Hypothalamus (tissue), 51 donors: ENCODE results near the gene DYSF.

ENCODE experiments used
- DNase-seq, 51 donors: peaks; one replicate each; lab custom pipeline; 2025; lab: John Stamatoyannopoulos, UW

Gene DYSF

DNA sequence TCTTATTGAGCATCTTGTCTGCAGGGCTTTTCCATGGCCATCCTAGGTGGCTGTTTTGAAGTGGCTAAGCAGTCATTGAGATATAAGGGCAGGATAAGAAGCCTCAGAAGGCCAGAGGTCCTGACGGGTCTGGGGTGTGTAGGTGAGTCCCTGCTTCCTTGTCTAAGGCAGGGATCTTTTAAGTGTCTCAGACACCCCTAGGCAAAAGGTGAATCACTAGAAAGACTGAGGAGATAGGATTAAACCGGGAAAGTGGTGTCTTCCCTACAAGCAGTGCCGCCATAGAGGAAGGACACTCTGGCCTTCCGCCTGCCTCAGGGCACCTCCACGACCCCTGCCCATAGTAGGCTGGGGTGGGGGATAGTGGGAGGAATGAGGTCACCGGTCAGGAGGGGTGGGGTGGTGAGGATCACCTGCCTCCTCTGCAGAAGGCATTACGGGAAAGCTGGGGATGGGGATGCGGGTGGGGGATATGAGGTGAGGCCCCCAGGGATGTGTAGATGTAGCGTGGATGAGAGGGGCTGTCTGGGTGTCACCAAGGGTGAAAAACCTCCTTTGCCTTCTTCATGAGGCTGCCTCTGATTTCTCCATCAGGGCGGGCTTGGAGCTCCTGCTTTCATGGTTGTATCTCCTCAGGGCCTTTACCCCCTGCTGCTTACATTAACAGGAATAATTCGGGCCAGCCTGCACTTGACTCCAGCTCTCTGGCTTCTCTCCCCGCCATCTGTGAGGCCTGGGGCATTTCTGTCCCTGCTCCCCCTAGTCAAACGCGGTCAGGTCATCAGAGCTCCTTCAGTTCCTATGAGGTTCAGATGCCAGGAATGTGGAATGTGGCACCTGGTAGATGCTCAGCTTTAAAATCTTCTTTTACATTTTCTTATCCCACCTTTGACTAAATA is 244.0 kb downstream of the DYSF start:
- no peak for DNase-seq

DNA sequence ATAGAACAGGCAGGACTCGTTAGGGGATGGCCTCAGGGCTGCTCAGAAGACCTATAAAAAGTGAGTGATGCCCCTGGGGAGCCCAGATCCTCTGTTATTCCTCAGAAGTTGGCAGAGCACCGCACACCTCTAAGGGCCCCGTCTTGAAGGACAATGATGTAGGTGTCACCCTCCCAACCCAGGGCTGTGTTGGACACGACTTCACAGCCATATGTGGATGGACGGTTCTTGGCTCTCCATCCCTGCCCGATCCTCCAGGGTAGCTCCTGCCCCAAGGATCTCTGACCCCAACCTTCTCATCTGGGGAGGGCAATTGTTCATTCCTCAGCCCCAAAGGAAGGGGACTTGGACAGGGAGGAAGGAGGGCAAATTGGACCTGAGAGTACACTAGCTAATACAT is 246.1 kb downstream of the DYSF start:
- no peak for DNase-seq

- no peak for DNase-seq
These were observed 246.8 kb downstream of the DYSF start for GRCh38 chr2:71700041-71700657.

DNA sequence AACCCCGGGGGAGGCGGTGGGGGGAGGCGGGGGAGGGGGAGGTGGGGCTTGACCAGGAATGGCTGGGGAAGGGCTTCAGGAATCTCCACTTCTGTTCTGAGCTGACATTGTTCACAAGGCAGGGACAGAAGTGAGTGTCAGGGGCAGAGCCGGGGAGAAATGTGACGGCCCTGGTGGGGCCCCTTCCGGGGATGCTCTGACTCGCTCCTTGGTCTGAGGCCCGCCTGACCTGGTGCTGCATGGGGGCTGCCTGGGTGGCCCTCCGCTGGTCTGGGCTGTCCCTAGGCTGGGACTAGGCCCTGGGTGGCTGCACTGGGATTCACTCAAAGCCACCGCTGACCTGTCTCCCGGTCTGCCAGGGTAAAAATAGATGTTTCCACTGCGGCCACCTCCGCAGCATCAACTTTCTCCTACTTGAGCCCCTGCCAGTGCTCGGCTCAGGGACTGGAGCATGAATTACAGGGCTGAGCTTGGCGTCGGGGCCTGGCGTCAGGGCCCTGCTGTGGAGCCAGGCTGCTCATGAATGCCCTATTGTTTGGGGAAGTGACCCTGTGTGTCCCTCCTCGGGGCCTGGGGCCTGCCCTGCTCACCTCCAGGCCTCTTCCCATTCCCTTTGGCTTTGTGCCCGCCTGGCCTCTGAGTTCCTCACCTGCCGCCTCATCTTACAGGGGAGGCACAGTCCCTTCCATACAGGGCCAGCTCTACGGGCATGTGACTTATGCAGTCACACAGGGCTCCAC is 247.5 kb downstream of the DYSF start:
- peak in 46 of 51 donors; percentile 16 to 89 (median 65) for DNase-seq

GRCh38 chr2:71702071-71702970 is 249.0 kb downstream of the DYSF start:
- DNase-seq, result no peak

DNA sequence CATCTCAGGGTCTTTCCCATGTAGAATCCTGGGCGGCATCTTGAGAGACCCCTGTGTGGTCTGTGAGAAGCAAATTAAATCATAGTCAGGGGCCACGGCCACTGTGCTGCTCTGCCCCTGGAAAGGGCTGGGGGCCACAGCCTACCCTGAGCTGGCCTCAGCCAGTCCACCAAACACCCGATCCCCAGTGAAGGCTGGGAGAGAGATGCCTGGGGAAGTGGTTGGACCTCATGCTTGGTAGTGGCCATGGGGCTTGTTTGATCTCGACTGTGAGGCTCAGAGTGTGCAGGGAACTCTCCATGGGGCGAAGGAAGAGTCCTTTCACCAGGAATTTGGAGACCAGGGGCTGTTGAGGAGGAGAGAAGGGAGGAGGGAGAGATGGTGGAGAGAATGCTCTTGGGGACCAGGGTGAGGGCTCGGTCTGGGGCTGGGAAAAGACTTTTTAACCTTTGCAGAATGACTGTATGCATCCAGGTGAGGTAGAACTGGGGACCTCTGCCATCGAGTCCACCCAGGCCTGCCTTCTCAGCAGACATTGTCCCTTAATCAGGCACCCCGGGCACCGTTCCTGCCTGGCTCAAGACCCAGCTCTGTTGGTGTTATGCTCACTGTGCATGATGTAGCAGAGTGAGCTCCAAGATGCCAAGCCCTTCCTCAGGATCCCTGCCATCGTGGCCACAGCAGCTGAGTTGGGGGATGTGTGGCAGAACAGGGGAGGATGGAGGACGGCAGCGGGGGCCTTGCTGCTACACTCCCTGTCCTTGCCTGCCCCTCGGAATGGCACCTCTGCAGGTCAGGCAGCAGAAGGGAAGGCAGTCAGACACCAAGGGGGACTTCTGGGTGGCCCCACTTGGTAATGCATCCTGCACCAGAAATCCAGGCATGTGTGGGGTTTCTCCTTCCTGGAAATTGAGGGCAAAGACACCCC is 249.9 kb downstream of the DYSF start:
- peak in 2 of 51 donors; percentile 6 to 22 for DNase-seq

GRCh38 chr2:71704131-71704561 is 250.8 kb downstream of the DYSF start:
- no peak for DNase-seq

- no peak for DNase-seq
These were observed 251.3 kb downstream of the DYSF start for GRCh38 chr2:71704688-71705087.

GRCh38 chr2:71705171-71705960 is 252.0 kb downstream of the DYSF start:
- DNase-seq, result no peak

DNA sequence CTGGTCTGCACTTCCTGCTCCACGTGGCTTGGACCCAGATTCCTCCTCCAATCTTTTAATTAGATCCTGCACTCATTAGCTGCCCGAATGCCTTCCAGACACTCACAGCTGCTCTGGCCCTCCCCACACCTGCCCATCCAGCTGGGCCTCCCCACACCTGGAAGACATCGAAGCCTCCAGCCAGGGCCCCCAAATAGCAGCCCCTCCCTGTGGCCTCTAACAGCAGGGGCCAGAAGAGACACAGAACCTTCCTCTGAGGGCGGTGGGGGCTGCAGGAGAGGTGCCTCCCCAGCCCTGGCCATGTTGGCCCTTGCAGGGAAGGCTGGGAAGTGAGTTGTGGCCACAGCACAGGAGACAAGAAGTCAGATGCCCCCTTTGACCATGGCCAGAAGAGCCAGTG is 252.8 kb downstream of the DYSF start:
- no peak for DNase-seq

GRCh38 chr2:71706836-71707235 is 253.5 kb downstream of the DYSF start:
- DNase-seq, result no peak

GRCh38 chr2:71710367-71711132 is 257.2 kb downstream of the DYSF start:
- no peak for DNase-seq

DNA sequence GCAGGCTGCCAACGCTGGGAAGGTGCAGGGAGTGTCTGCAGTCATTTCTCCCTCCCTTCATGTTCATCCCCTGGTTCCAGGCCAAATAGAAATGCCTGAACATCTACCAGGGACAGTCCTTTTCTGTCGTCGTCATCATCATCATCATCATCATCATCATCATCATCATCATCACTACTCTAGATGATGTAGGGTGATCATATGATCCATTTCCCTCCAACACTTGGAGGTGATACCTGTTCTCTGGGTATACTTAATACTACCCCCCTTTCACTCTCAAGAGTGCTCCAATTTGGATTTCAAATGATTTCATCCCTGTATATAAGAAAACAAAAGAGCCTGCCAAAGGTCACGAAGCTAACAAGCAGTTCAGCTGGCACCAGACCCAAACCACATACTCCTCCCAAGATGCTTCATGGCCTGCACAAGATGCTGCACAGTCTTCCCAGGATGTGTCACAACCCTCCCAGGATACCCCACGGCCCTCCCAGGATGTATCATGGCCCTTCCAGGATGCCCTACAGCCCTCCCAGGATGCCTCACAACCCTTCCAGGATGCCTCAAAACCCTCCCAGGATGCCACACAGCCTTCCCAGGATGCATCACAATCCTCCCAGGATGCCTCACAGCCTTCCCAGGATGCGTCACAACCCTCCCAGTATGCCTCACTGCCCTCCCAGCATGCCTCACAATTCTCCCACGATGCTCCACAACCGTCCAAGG is 257.9 kb downstream of the DYSF start:
- DNase-seq, result no peak

DNA sequence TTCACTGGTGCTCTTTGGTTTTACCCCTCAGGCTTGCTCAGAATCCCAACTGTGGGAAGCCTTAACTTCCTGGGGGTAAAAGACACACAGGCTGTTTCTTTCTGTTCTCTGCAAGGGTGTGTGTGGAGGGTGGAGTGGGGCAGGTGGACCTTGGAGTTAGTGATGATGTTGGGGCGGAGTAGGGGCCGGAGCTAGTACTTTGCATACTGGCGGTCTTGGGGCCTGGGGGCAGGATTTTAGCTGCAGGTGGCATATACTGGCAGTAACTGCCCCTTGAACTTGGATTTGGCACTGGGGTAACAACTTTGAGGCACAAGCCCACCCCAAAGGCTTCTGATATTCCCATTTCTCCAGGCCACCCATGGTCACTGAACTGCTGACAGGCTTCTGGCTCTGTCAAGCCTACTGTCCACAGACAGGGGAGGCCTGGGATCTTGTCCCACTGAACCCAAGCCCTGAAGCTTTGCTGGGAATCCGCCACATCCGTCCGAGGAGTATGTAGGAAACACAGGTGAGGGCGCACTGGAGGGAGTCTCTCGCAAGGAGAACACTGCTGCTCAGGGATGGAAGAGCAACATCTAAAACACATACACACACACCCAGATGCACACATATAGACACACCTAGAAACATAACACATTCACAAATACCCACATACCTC is 258.9 kb downstream of the DYSF start:
- no peak for DNase-seq

- DNase-seq, result no peak
These were observed 260.5 kb downstream of the DYSF start for GRCh38 chr2:71713581-71714580.
